ENCODE results near the gene DOK5. TPM values are rescaled to one million over a fixed set of nuclear protein-coding genes. Genes with fewer than 3 reads are reported as not detected.

DOK5 gene
- total RNA-seq, 4 donors from 2014 or later = 4.7 to 10.9 (median 7.3) TPM

GRCh38 chr20:54451171-54451570 is 24.2 kb upstream of the DOK5 start:
- TF ChIP-seq POLR2A (IDR thresholded peaks at IDR 0.05) (no peak), CTCF (IDR thresholded peaks at IDR 0.05) (no peak)
- WGBS, 2 donors = 86 to 88% methylated on average over 9 of the region's 9 CpGs
- Histone ChIP-seq H3K4me1 (no peaks in the 10 kb centered on the region), H3K27ac (no peak overlapping the region), H3K4me3 (replicated peaks in 1 of 3) (no peak overlapping the region), H3K9me3 (no peaks in the 10 kb centered on the region), H3K36me3 (no peaks in the 10 kb centered on the region), H3K27me3 (no peaks in the 10 kb centered on the region)
- intact Hi-C loops (cut with DNase I) = no loop called here
- DNase-seq = no peak

- WGBS, 2 donors = 89% methylated on average over 12 of the region's 12 CpGs
- no peaks in the 10 kb centered on the region for H3K27me3 ChIP-seq
- H3K36me3 ChIP-seq = no peaks in the 10 kb centered on the region
- H3K4me3 ChIP-seq (replicated peaks in 1 of 3) = no peak overlapping the region
- DNase-seq = no peak
- intact Hi-C loops (cut with DNase I) = no loop called here
- H3K4me1 ChIP-seq = no peaks in the 10 kb centered on the region
- no peaks in the 10 kb centered on the region for H3K9me3 ChIP-seq
- TF ChIP-seq POLR2A (IDR thresholded peaks at IDR 0.05) (no peak), CTCF (IDR thresholded peaks at IDR 0.05) (no peak)
- H3K27ac ChIP-seq = no peak overlapping the region
These were observed 23.1 kb upstream of the DOK5 start for GRCh38 chr20:54452277-54452676.

GRCh38 chr20:54454982-54455381 is 20.4 kb upstream of the DOK5 start:
- TF ChIP-seq CTCF (IDR thresholded peaks at IDR 0.05) = no peak
- no peak for TF ChIP-seq POLR2A (IDR thresholded peaks at IDR 0.05)
- Histone ChIP-seq H3K4me3 (replicated peaks in 1 of 3) (no peak overlapping the region), H3K36me3 (no peaks in the 10 kb centered on the region), H3K27me3 (no peaks in the 10 kb centered on the region), H3K27ac (no peak overlapping the region), H3K4me1 (no peaks in the 10 kb centered on the region), H3K9me3 (no peaks in the 10 kb centered on the region)
- WGBS, 2 donors = 84 to 90% methylated on average over 2 of the region's 2 CpGs
- intact Hi-C loops (cut with DNase I) = no loop called here
- DNase-seq = no peak

- H3K9me3 ChIP-seq = no peaks in the 10 kb centered on the region
- 83 to 93% methylated on average over 2 of the region's 2 CpGs for WGBS, 2 donors
- no peaks in the 10 kb centered on the region for H3K4me1 ChIP-seq
- no peaks in the 10 kb centered on the region for H3K36me3 ChIP-seq
- TF ChIP-seq POLR2A (IDR thresholded peaks at IDR 0.05) (no peak), CTCF (IDR thresholded peaks at IDR 0.05) (no peak)
- H3K4me3 ChIP-seq (replicated peaks in 1 of 3) = no peak overlapping the region
- DNase-seq = no peak
- no peaks in the 10 kb centered on the region for H3K27me3 ChIP-seq
- intact Hi-C loops (cut with DNase I) = no loop called here
- H3K27ac ChIP-seq = no peak overlapping the region
These were observed 19.0 kb upstream of the DOK5 start for GRCh38 chr20:54456423-54456822.

- no peaks in the 10 kb centered on the region for H3K27me3 ChIP-seq
- no peaks in the 10 kb centered on the region for H3K9me3 ChIP-seq
- intact Hi-C loops (cut with DNase I) = no loop called here
- TF ChIP-seq POLR2A (IDR thresholded peaks at IDR 0.05) (no peak), CTCF (IDR thresholded peaks at IDR 0.05) (peak in 1 of 6 experiments; percentile 13)
- WGBS, 2 donors = 72 to 80% methylated on average over 6 of the region's 6 CpGs
- H3K4me3 ChIP-seq (replicated peaks in 1 of 3) = no peak overlapping the region
- no peak for DNase-seq
- H3K36me3 ChIP-seq = no peaks in the 10 kb centered on the region
- H3K4me1 ChIP-seq = no peaks in the 10 kb centered on the region
- H3K27ac ChIP-seq = no peak overlapping the region
These were observed 18.4 kb upstream of the DOK5 start for GRCh38 chr20:54456961-54457360.
